Ascending aorta (tissue), 2 donors: ENCODE measurements around the gene MDM2. TPM values are rescaled to one million over a fixed set of nuclear protein-coding genes. Genes with fewer than 3 reads are reported as not detected.

Experiments
- DNase-seq, 2 donors: peaks; one replicate each; pipeline ENCODE4 v3.0.0-alpha.2; 2019; ENCODE audit warnings: low spot score in 2 of 2
- H3K27ac ChIP-seq, 2 donors: fragments of 200-600 bp; sonication (generic); one replicate each; pipeline ENCODE4 v1.5.1; 2016 to 2017; ENCODE audit warnings: mild to moderate bottlenecking in 1 of 2
- H3K27me3 ChIP-seq: fragments of 200-600 bp; sonication (generic); one replicate; pipeline ENCODE4 v1.5.1; 2017
- H3K36me3 ChIP-seq, 2 donors: fragments of 200-600 bp; sonication (generic); one replicate each; pipeline ENCODE4 v1.5.1; 2016
- H3K4me1 ChIP-seq, 2 donors: fragments of 200-600 bp; sonication (generic); one replicate each; pipeline ENCODE4 v1.5.1; 2016 to 2017; ENCODE audit warnings: mild to moderate bottlenecking in 1 of 2
- H3K4me3 ChIP-seq, 2 donors: fragments of 200-600 bp; sonication (generic); one replicate each; pipeline ENCODE4 v1.5.1; 2016 to 2017; ENCODE audit warnings: mild to moderate bottlenecking in 1 of 2
- H3K9me3 ChIP-seq, 2 donors: fragments of 200-600 bp; sonication (generic); one replicate each; pipeline ENCODE4 v1.5.1; 2016
- intact Hi-C: fragments of 100-400 bp; cut with DNase I; formaldehyde crosslinking; loops from one replicate; pipeline ENCODE4 v1.15.1; 2023
- total RNA-seq: library from RNA; depleted of rRNA; stranded (reverse); fragments of >200 nt; gene quantifications from one replicate; pipeline ENCODE4 v1.1.0, GENCODE V29; 2016
- TF ChIP-seq, protein P1 (sequence below), 3 experiments: fragments of 200-600 bp in 2 of 3; fragments of 450-650 bp in 1 of 3; sonication (generic) in 2 of 3; IDR thresholded peaks; one replicate each; pipeline ENCODE4 v1.5.1; 2016 to 2019; ENCODE audit warnings: antibody characterized with exemption in 3 of 3, mild to moderate bottlenecking in 1 of 3, moderate library complexity in 1 of 3

The MDM2 gene
- total RNA-seq, 1 donor from 2014 or later = 24.2 TPM

DNA sequence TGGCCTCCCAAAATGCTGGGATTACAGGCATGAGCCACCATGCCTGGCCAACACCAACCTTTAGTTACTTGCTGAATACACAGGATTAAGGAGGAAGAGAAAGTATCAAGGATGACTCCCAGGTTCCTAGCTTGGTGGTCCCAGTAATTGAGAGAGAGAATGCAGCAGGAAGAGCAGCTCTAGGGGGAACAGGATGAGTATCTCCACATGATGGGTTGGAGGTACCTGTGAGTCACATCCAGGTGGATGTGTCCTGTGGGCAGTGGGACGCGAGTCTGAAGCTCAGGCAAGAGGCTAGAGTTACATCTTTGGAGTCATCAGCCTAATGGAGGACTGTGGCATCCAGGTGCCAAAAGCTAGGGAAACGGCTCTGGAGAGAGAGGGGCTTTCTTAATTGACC, 47.1 kb downstream of the MDM2 start:
- Histone ChIP-seq H3K4me1 (no peaks in the 10 kb centered on the region), H3K27ac (no peak overlapping the region), H3K4me3 (no peak overlapping the region), H3K9me3 (no peaks in the 10 kb centered on the region), H3K27me3 (no peaks in the 10 kb centered on the region), H3K36me3 (no peaks in the 10 kb centered on the region)
- intact Hi-C loops = no loop called here
- DNase-seq = no peak
- TF ChIP-seq, protein P1, sequence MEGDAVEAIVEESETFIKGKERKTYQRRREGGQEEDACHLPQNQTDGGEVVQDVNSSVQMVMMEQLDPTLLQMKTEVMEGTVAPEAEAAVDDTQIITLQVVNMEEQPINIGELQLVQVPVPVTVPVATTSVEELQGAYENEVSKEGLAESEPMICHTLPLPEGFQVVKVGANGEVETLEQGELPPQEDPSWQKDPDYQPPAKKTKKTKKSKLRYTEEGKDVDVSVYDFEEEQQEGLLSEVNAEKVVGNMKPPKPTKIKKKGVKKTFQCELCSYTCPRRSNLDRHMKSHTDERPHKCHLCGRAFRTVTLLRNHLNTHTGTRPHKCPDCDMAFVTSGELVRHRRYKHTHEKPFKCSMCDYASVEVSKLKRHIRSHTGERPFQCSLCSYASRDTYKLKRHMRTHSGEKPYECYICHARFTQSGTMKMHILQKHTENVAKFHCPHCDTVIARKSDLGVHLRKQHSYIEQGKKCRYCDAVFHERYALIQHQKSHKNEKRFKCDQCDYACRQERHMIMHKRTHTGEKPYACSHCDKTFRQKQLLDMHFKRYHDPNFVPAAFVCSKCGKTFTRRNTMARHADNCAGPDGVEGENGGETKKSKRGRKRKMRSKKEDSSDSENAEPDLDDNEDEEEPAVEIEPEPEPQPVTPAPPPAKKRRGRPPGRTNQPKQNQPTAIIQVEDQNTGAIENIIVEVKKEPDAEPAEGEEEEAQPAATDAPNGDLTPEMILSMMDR (IDR thresholded peaks at IDR 0.05) = no peak

DNA sequence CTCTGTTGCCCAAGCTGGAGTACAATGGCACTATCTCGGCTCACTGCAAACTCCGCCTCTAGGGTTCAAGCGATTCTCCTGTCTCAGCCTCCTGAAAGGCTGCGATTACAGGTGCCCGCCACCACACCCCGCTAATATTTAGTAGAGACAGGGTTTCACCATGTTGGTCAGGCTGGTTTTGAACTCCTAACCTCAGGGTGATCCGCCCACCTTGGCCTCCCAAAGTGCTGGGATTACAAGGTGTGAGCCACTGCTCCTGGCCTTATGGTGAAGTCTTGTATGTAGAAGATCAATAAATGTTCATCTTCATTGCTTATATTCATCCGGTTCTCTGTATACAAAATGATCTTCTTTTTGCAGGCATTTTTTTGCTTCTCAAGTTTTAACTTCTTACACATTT, 47.8 kb downstream of the MDM2 start:
- intact Hi-C loops = no loop called here
- no peak overlapping the region for H3K4me3 ChIP-seq
- H3K4me1 ChIP-seq = no peaks in the 10 kb centered on the region
- H3K36me3 ChIP-seq = no peaks in the 10 kb centered on the region
- TF ChIP-seq, protein P1 (IDR thresholded peaks at IDR 0.05) = no peak
- DNase-seq = no peak
- H3K9me3 ChIP-seq = no peaks in the 10 kb centered on the region
- H3K27ac ChIP-seq = no peak overlapping the region
- H3K27me3 ChIP-seq = no peaks in the 10 kb centered on the region

DNA sequence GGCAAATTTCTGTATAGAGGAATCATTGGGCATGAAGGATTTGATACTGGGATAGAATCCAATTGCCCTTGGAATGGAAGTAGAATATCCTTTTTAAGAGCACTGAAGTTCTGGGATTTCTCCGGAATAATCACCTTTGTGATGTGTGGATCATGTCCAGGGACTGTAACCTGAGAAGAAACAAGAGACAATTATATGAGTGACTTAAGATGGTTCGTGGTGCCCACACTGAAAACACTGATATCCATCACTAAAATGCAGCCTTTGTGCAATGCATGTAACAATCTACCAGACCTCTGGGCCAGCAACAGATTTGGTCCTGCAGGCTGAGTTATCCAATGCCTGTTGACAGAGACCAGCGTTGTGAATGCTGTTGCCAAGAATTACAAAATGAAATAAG, 48.5 kb downstream of the MDM2 start:
- H3K36me3 ChIP-seq = no peaks in the 10 kb centered on the region
- H3K9me3 ChIP-seq = no peaks in the 10 kb centered on the region
- intact Hi-C loops = no loop called here
- no peaks in the 10 kb centered on the region for H3K4me1 ChIP-seq
- H3K4me3 ChIP-seq = no peak overlapping the region
- H3K27ac ChIP-seq = no peak overlapping the region
- TF ChIP-seq, protein P1 (IDR thresholded peaks at IDR 0.05) = no peak
- no peak for DNase-seq
- H3K27me3 ChIP-seq = no peaks in the 10 kb centered on the region

DNA sequence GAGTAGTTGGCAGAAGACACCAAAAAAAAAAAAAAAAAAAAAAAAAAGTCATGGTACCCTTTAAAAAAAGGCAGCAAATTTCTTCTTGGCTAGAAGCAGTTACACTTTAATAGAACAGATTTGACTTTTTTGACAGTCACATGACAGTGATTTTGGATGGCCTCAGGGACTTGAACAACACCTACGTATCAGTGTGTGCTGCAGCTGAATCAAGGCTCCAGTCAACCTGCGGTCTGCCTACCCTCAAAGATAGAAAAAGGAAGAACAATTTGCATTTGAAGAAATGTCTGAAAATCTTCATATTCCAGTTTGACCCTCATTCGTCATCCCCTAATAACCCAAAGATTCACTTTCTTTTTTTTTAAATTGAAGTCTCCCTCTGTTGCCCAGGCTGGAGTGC, 53.9 kb downstream of the MDM2 start:
- intact Hi-C loops = no loop called here
- Histone ChIP-seq H3K9me3 (no peaks in the 10 kb centered on the region), H3K27ac (no peak overlapping the region), H3K4me3 (no peak overlapping the region), H3K36me3 (no peaks in the 10 kb centered on the region), H3K27me3 (no peaks in the 10 kb centered on the region), H3K4me1 (no peaks in the 10 kb centered on the region)
- TF ChIP-seq, protein P1 (IDR thresholded peaks at IDR 0.05) = no peak
- DNase-seq = no peak

DNA sequence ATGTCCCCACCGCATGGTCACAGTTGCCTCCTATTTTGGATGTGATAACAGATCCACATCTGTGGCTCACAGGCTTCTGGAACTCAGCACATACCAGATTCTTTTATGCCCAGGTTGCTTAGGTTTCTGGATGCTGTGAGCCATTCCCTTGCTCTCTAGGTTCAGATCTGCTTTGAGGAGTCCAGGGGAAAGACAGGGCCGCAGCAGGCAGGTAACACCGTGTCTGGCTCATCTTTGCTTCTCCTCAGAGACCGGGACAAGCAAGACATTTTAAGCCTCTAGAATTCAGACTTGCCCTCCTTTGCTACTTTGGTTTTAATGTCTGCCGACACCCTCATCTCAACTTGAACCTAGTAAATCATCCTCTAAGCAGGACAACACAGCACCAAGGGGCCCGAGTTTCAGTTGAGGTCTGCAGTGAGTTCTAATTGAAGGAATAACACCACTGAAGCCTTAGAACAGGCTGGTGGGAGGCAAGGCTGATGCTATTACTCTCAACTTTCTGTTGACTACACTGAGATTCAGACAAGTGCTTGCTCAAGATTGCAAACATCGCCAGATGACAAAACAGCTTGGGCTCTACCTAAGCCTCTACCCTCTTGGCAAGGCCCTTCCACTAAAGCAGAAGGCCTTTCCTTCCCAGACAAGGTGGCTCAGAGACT, 55.3 kb downstream of the MDM2 start:
- Histone ChIP-seq H3K36me3 (no peaks in the 10 kb centered on the region), H3K4me3 (no peak overlapping the region), H3K27me3 (no peaks in the 10 kb centered on the region), H3K27ac (no peak overlapping the region), H3K4me1 (no peaks in the 10 kb centered on the region), H3K9me3 (no peaks in the 10 kb centered on the region)
- TF ChIP-seq, protein P1 (IDR thresholded peaks at IDR 0.05) = no peak
- intact Hi-C loops = no loop called here
- DNase-seq = no peak
